HG03520 (cell line): ENCODE results near the gene NHSL2.
"Not testable (repeated sequence)": the region's sequence is repeated elsewhere in the genome, so short reads cannot be mapped to it uniquely, and the experiment has no call there.

Source experiments
- ATAC-seq: cut with Tn5 transposase; IDR thresholded peaks from one replicate; pipeline ENCODE4 v1.9.1; 2021; ENCODE audit warnings: mild to moderate bottlenecking, moderate library complexity; ENCODE audit not compliant: unreplicated experiment

NHSL2 gene

DNA sequence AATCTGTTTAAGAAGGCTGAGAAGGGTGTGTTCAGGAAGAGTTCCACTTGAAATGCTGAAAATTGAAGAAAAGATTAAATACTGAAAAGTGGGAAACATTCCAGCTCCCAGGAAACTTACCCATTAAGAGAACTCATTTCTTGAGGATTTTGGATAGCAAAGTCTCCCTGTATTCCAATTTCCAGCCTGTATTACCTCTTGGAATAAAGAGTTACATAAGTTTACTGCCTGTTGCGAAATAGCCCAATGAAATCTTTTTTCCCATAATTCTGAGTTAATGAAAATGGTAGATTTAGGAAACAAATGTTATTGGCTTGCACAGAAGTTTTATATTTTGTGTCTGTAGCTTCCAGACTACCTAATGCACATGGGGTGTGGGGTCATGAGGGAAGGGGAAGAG, 12.0 kb downstream of the NHSL2 start:
- ATAC-seq = no peak

- no peak for ATAC-seq
These were observed 12.9 kb downstream of the NHSL2 start for GRCh38 chrX:71923516-71923915.

- ATAC-seq = no peak
These were observed 16.4 kb downstream of the NHSL2 start for GRCh38 chrX:71927040-71927439.

DNA sequence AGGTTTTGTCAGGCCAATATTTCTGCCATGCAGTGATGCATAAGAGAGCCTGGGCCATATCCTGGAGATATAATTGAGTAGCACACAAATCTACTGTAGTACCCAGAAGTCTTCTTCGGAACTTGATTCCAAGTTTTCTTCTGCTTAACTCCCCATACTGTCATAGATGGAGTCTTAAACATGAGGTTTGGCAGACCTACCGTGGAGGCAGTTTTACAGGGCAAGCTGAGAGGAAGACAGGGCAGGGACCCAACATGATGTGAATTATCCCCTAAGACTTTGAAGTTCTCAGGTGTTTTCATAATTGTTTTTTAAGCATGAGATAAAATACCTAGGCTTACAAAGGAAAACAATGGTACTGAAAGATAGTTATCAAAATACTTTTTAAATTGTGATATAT, 18.2 kb downstream of the NHSL2 start:
- ATAC-seq = no peak

DNA sequence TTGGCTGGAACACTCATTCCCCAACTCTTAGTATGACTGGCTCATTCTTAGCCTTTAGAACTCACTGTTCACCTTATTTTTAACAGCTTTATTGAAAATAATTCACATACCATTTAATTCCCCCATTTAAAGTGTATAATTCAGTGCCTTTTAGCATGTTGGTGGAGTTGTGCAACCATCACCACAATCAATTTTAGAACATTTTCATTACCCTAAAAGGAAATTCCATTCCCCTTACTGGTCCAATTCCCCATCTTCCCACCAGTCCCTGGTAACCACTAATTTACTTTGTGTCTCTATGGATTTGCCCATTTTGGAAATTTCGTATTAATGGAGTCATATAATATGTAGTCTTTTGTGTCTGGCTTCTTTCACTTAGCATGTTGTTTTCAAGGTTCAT, 19.7 kb downstream of the NHSL2 start:
- ATAC-seq = no peak

GRCh38 chrX:71935476-71935875, 24.8 kb downstream of the NHSL2 start:
- no peak for ATAC-seq

DNA sequence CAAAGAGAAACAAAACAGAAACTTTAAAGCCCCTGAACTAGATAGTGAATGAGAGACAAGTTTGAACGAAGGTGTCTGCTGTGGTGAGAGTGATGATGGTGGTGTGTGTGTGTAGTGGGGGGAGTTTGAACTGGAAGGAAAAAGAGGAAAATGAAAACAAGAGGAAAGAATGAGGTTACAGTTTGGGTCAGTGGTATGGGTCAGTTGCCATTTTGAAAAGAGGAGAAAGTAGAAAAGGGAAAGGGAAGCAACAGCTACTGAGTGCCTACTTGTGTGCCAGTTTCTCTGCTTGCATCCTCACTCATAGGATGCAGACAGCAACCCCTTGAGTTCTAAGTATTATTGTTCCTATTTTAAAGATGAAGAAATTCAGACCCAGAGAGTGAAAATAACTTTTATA, 26.0 kb downstream of the NHSL2 start:
- no peak for ATAC-seq

DNA sequence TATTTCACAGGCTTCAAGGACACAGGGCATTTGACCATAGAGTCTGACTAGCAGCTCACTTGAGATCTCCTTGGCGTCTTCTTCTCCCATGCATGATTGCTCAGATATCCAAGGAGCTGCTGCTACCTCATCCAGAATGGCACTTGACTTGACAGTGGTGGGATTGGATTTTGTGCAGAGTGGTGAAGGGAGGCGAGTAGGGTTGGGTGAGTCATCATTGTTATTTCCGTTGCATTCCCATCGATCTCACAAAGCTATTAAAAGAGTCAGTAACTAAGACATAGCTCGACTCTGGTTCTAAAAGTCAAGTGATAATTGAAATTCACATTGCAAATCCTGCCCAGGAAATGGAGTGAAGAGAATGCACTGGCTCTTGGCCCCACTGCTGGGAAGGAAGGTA, 27.7 kb downstream of the NHSL2 start:
- no peak for ATAC-seq

GRCh38 chrX:71941145-71941544, 30.5 kb downstream of the NHSL2 start:
- no peak for ATAC-seq

- ATAC-seq = no peak
These were observed 31.1 kb downstream of the NHSL2 start for GRCh38 chrX:71941776-71942175.

DNA sequence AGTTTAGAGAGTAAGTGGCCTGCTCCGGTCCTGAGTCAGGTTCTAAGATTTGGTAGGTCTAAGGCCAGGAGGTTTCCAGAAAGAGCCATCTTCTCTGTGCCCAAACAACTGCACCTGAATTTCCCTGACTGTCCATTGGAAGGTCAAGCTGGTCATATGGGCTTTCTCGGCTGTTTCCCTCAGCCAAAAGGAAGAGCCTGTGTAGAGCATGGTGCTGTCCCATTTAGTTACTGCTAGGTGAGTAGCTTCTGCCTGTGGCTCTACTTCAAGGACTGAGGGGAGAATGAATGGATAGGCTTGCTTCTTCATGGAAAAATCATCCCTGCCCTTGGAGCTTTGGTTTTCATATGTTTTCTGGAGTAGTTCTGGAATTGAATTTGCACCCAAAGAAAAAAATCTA, 33.7 kb downstream of the NHSL2 start:
- no peak for ATAC-seq

GRCh38 chrX:71945237-71945805, 34.7 kb downstream of the NHSL2 start:
- ATAC-seq = no peak

DNA sequence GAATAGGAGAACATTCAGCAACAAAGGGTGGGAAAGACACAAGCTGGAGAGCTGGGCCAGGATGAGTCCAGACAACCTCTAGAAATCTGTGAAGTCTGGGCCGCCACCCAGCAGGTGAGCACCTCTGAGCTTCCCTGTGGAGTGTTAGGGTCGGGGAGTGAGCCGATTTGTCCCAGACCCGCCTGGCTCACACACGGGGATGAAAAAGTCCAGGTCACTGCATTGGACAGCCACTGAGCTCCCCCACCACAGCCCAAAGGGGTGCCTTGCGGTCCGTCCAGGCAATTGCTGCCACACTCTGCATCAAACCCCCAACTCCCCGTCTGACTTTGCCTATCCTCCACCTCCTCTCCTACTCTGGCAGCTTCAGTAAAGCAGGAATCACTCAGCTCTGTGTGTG, 38.7 kb downstream of the NHSL2 start:
- no peak for ATAC-seq

GRCh38 chrX:71949844-71950445, 39.3 kb downstream of the NHSL2 start:
- ATAC-seq = no peak

DNA sequence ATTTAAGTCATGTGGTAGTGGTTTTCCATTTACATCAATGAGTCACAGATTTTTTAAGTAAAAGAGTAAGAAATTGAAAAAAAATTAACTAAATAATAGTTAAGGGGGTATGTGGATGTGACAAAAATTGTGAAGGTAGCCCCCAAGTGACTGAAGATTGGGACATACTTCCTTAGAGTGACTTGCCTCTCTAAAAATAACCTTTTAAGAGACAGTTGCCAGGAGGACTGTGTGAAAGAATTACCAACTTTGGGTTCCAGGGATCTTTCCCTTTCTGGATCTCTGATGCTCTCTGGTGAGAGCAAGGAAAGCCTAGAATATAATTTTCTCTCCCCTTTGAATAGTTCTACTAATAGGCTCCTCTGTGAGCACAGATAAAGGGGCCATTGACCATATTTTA, 42.7 kb downstream of the NHSL2 start:
- ATAC-seq = no peak

- no peak for ATAC-seq
These were observed 43.3 kb downstream of the NHSL2 start for GRCh38 chrX:71953946-71954345.

DNA sequence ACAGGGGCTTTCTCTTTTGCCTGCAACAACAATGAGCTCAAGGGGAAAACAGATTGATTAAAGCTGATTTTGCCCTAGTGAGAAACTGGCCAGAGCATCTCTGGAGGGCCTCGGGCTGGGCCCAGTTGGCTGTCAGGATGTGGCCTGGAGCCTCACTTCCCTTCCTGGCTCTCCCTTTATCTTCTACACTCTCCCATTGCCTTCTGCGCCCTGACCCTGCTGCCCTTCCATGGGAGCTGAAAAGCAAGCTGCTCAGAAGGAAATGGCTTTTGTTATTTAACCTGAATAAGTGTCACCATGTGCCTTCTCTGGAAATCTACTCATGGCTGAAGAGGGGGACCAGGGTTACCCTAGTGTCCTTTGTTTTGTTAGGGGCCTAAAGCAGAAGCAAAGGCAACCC, 43.8 kb downstream of the NHSL2 start:
- no peak for ATAC-seq

DNA sequence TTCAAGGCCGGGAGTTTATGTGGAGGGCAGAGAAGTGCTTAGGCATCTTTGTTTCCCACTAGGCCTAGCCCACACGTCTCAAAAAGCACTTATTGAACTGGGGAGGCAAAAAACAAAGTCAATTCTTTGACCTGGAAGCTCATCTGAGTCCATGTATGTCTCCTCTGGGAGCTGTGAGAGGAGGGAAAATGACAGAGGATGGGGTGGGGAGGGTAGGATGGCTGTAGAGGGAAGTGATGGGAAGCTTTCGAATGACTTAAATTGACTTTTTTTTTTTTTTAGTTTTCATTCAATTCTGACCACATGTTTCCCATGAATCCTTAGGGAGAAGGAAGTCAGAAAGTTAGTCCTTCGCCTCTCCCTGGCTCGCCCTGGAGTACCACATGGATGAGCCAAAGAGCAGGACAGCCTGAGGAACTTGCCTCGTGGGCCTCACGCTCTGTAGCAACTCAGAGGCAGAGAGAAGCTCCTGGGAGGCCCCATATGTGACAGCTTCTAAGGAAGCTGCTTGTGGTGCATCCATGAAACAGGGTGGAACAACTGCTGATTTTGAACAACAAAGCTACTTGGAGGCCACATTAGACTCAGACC, 45.0 kb downstream of the NHSL2 start:
- ATAC-seq = no peak

DNA sequence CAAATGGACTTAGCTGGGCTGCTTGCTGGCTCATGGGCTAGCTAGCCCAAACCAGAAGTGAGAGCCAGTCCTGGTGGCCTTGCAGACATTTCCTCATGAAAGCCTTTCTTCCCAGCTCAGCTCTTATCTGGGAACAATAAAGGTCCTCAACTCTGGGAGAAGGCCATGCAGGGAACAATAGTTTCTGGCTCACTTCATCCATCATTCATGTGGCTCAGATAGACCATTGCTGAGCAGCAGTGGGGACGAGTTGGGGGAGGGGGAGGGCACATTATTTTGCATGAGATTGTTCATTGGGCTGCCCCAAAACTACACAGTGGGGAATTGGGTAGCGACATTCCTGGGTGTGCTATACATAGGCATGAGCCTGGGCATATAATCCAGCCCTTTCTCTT, 47.6 kb downstream of the NHSL2 start:
- no peak for ATAC-seq

DNA sequence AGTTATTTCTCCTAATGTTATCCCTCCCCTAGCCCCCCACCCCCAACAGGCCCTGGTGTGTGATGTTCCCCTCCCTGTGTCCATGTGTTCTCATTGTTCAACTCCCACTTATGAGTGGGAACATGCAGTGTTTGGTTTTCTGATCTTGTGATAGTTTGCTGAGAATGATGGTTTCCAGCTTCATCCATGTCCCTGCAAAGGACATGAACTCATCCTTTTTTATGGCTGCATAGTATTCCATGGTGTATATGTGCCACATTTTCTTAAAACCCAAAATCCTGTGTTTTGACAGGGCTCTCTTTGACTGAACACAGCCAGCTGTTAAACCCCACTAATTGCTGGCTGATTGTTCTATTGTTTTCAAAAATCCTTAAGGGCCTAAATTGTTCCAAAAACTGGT, 53.5 kb downstream of the NHSL2 start:
- not testable (repeated sequence) for ATAC-seq

DNA sequence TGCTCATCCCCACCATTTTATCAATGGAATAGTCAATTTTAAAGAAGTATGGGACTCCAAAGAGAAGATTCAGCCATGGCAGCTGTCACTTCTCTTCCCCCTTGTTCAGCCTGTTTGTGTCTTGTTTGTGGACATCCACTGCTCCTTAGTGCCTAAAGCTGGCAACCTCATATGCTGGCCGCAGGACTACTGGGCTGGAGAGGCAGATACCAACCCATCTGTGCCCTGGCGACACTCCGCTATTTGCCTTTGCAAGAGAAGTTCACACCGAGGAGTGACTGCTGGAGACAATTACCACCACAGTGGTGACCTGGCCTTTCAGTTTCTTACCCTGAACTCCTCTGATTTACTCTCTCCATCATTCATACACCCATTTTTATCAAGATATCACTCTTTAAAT, 64.3 kb downstream of the NHSL2 start:
- ATAC-seq = no peak

- ATAC-seq = no peak
These were observed 66.1 kb downstream of the NHSL2 start for GRCh38 chrX:71976753-71977152.

GRCh38 chrX:71978164-71978563, 67.5 kb downstream of the NHSL2 start:
- no peak for ATAC-seq
